ENCODE measurements around the gene CACNG7.
"Not testable (repeated sequence)": the region's sequence is repeated elsewhere in the genome, so short reads cannot be mapped to it uniquely, and the experiment has no call there.

The CACNG7 gene, protein sequence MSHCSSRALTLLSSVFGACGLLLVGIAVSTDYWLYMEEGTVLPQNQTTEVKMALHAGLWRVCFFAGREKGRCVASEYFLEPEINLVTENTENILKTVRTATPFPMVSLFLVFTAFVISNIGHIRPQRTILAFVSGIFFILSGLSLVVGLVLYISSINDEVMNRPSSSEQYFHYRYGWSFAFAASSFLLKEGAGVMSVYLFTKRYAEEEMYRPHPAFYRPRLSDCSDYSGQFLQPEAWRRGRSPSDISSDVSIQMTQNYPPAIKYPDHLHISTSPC

DNA sequence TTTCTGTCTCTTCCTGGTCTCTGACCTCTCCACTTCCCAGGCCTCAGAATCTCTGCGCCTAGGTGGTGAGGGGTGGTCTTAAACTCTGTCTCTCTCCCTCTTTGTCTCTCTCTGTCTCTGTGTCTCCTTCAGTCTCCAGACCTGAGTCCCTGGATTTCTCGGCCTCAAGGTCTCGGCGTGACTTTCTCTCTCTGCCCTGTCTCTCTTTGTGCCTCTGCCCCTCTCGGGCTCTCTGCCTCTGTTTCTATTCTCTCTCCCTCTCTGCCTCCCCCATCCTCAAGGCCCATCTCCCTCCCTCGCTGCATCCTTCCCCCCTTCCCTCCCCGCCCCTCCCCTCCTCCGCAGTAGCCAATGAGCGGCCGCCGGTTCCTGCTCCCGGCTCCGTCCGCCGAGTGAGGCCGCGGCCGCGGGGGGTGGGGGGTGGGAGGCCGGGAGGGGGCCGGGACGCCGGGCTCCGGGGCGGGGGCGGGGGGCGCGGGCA lies at the start of gene CACNG7:
CACNG7 (plus strand) TSS at position 344 of the 481 bp plus-strand sequence. CDS start 3,554 bp downstream, outside the sequence.
- no peak for DNase-seq (ENCODE audit: low read depth in 2 of 2)

DNA sequence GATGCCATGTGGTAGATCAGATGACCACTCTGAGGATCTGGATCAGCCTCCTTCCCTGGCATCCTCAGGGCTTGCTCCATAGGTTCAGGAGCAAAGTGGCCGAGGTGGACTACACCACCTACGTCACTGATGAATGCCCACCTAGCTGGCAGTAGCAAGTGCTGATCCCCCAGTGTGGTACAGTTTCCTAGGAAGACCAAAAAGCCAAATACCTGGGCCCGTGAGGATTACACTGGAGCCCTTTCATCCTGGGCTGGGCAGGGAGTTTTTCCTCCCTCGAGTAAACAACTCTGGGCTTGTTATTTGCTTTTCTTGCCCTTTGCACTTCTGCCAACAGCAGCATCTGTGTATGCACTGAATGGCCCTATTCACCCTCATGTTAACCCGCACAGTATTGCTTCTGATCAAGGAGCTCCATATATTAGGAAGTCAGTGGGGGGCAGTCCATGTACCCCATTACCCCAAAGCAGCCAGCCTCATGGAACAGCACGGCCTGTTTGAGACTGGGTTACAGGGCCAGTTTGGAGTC lies 44.7 kb upstream of the CACNG7 start:
- DNase-seq (ENCODE audit: low read depth in 2 of 2) = no peak

DNA sequence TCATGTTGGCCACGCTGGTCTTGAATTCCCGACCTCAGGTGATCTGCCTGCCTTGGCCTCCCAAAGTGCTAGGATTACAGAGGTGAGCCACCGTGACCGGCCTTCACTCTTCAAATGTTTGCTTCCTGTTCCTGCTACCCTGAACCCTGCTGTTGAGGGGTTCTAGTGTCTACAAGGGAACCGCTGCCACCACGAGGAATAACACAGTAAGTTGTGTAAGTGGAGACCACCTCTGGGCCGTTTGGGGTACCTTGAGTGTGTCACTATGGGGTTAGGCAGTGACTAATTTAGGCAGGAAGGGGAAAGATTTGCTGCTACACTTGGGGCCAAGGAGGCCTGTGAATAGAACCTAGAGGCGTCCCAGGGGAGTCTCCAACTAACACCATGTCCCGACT lies 43.6 kb upstream of the CACNG7 start:
- DNase-seq (ENCODE audit: low read depth in 2 of 2) = no peak

DNA sequence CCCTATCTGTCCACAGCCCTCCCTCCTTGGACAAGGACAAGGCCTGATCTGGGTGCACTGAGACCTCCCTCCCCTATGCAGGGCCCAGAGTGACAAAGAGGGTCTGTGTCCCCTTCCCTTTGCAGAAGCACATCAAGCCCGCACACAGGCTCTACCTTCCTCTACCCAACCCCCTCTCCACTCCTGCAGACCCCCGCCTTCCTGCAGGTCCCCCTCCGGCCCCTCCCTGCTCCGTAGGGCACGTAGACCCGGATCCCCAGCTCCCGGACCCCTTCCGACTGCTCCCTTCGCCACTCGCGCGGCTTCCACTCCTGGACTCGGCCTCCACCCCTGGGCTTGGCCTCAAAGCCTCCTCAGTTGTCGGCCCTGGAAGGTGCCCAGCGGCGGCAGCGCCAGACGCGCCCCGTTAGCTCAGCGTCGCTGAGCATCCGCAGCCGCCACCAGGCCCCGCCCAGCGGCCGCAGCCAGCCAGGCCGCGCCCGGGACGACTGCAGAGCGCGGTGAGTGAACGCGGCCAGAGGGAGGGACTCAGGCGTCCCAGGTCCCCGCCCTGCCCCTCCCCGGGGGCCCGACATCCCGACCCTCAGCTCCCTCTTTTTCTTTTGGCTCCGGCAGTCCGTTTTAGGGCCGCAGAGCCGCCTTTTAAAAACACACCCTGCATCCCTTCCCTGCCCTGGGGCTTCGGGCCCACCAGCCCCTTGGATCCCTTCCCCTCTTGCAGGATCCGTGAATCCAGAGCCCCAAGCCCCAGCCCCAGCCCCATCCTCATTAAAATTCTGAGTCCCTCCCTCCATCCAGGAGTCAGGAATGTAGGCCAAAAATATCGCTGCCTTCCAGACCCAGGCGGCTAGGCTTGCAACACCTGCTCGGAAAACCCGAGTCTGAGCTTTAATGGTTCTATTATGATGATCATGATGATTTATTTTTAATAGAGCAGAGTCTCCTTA lies 42.9 kb upstream of the CACNG7 start:
- no peak for DNase-seq (ENCODE audit: low read depth in 2 of 2)

DNA sequence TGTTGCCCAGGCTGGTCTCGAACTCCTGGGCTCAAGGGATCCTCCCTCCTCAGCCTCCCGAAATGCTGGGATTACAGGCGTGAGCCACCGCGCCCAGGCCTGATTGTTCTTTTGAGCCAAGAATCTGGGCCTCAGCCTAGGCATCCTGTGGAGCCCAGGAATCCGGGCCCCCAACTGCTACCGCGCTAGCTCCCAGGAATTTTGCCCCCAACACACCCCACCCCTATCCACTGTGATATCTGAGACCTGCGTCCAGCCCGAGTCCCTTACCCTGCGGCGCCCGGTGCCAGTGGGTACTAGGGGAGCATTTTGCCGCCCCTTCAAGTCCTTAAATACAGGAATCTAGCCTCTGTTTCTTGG lies 42.2 kb upstream of the CACNG7 start:
- no peak for DNase-seq (ENCODE audit: low read depth in 2 of 2)

DNA sequence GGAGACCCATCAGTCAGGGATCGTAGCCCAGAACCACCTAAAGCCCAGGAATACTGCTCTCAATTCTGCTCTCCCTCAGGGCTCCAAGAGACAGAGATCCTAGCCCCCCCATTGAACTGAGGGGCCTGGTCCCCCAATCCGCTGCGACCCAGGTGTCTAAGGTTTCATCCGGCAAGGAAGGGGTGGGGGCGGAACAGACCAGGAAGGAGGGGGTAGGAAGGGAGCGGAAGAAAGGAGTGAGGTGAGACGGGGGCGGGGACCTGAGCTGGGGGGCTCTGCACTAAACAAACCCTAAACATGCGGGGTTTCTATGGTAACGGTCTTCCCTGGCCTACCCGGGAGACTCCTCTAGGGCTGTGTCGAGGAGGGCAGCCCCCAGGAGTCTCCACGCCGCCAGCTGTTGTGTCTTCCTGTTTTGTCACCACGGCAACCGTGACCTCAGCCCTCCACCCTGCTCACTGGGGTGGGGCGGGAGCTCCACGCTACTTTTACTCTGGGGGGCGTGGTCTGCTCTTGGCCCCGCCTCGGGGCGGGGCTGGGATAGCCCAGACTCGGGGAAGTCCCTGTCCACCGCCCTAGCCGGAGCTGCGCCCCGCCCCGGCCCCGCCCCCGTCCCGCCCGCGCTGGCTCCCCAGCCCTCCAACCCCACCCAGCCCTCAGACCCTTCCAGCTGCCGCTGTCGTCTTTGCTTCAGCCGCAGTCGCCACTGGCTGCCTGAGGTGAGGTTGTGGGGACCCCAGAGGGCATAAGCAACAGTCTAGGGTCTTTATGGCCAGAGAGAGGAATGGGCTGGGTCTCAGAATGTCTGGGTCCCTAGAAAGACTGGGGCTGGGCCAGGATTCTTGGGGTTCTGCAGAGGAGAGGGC lies 41.6 kb upstream of the CACNG7 start, which contains the start of gene MYADM:
MYADM (plus strand) TSS at position 659 of the 866 bp plus-strand sequence. CDS start 5,647 bp downstream, outside the sequence.
- DNase-seq (ENCODE audit: low read depth in 2 of 2) = peak; percentile 98

DNA sequence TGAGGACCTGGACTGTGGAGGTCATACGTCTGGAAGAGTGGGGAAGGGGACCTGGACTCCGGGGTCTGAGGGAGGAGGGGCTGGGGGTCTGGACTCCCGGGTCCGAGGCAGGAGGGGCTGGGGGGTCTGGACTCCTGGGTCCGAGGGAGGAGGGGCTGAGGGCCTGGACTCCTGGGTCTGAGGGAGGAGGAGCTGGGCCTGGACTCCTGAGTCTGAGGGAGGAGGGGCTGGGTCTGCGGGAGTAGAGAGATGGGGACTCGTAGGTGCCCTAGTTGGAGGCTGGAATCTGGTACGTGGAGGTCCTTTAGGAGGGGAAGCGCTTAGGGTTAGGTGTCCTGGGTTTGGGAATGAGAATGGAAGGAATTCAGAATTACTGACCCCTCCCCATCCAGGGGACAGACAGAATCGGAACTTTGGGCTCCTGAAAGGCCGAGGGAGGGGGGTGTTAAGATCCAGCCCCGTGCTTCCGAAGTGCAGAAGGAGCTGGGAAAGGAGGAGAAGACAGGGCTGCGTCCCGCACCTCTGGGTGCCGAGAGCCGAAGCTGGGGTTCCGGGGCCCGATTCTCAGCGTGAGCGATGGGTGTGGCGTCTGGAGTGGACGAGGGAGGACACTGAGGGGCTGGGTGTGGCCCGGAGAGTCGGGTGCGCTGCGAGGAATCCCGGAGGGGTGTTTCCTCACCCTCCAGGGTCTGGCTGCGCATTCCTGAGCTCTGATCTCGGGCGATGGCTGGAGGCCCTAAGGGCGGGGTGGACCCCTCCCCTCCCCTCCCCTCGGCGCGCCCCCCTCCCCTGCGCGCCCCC lies 40.8 kb upstream of the CACNG7 start:
- no peak for DNase-seq (ENCODE audit: low read depth in 2 of 2)

DNA sequence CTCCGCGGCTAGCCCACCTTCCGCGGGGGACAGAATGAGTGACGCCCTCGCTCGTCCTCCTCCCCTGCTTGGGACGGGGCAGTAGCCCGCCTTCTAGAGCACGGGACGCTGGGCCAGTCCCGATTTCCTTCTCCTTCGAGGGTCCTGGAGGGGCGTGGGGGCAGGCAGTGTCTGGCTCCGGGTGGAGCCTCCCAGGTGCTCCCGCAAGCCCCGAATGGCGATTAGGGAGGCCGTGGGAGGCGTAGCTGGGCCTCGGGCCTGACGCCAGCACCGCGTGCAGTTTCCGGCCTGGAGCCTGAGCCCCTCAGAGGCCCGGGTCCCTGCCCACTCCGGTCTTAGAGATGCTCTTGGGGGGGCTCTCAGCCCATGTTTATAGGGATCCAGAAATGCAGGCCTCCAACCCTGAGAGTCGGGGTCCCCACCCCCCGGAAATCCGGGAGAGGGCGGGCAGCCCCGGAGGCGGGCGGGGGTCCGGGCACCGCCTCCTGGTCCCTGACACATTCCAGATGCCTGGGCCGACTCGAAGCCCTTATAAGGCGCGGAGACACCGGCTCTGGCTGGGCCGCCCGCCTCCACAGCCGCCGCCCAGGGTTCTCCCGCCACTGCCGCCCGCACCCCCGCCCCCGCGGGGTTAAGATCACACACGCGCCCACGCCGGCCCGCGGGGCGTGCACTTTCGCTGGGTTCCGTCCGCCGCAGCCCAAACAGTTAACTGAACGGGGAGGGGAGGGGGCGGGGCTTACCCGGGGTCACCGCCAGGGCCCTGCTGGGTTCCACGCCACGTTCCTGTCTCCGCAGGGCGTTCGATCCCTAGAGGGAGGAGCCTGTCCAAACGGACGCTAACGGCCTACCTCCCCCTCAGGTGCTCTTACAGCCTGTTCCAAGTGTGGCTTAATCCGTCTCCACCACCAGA lies 39.9 kb upstream of the CACNG7 start:
- peak; percentile 74 to 80 for DNase-seq (ENCODE audit: low read depth in 2 of 2)

DNA sequence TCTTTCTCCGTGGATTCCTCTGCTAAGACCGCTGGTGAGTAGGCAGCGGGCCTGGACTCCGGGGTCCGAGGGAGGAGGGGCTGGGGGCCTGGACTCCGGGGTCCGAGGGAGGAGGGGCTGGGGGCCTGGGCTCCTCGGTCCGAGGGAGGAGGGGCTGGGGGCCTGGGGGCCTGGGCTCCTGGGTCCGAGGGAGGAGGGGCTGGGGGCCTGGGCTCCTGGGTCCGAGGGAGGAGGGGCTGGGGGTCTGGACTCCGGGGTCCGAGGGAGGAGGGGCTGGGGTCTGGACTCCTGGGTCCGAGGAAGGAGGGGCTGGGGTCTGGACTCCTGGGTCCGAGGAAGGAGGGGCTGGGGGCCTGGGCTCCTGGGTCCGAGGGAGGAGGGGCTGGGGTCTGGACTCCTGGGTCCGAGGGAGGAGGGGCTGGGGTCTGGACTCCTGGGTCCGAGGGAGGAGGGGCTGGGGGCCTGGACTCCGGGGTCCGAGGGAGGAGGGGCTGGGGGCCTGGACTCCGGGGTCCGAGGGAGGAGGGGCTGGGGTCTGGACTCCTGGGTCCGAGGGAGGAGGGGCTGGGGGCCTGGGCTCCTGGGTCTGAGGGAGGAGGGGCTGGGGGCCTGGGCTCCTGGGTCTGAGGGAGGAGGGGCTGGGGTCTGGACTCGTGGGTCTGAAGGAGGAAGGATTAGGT lies 39.1 kb upstream of the CACNG7 start:
- DNase-seq (ENCODE audit: low read depth in 2 of 2) = not testable (repeated sequence)

DNA sequence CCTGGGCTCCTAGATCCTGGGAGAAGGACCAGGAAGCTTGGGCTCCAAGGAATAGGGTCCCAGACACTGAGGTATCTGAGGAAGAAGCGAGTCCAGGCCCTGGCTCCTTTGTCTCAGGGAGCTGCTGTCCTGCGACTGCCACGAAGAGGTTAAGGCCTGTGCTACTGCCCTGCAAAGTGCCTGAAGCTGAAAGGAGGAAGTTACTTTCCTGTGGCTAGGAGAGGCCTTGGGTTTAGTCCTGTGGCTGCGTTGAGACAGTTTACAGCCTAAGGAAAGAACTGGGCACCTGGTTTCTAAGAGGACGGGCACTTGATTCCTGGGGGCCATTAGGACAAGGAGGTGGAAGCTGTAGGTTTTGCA lies 38.6 kb upstream of the CACNG7 start:
- DNase-seq (ENCODE audit: low read depth in 2 of 2) = no peak

DNA sequence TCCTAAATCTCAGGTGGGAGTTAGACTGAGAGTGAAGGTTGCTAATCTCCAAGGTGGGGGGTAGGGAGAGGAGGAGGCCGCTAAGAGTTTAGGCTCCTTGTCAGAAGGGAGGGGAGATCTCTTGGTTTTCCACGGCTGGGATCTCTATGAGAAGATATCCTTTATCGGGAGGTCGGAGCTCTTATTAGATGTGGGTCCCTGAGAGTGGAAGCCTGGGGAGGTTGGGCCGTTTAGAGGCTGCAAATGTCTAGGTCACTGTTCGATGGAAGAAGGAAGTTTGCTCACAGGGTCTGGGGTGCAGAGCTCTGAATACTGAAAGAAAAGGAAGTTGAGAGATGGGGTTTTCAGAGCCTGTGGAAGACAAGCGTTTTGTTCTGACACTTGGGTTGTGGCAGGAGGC lies 37.6 kb upstream of the CACNG7 start:
- no peak for DNase-seq (ENCODE audit: low read depth in 2 of 2)

DNA sequence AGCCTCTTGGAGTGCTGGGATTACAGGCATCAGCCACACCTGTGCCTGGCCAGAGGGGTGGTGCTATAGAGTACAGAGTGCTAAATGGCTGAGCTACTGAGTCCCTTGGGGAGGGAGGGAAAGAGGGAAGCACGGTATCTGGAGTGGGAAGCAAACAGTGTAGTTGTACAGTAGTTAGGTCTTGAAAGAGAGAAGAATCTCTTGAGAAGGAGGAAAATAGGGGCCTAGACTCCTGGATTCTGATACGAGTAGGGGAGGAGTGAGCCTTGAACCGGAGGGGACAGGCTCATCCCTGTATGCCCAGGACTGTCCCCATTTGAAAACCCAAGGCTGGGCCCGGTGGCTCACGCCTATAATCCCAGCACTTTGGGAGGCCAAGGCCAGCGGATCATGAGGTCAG lies 36.3 kb upstream of the CACNG7 start:
- DNase-seq (ENCODE audit: low read depth in 2 of 2) = no peak

DNA sequence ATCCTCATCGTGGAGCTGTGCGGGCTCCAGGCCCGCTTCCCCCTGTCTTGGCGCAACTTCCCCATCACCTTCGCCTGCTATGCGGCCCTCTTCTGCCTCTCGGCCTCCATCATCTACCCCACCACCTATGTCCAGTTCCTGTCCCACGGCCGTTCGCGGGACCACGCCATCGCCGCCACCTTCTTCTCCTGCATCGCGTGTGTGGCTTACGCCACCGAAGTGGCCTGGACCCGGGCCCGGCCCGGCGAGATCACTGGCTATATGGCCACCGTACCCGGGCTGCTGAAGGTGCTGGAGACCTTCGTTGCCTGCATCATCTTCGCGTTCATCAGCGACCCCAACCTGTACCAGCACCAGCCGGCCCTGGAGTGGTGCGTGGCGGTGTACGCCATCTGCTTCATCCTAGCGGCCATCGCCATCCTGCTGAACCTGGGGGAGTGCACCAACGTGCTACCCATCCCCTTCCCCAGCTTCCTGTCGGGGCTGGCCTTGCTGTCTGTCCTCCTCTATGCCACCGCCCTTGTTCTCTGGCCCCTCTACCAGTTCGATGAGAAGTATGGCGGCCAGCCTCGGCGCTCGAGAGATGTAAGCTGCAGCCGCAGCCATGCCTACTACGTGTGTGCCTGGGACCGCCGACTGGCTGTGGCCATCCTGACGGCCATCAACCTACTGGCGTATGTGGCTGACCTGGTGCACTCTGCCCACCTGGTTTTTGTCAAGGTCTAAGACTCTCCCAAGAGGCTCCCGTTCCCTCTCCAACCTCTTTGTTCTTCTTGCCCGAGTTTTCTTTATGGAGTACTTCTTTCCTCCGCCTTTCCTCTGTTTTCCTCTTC lies 35.1 kb upstream of the CACNG7 start:
- DNase-seq (ENCODE audit: low read depth in 2 of 2) = no peak

DNA sequence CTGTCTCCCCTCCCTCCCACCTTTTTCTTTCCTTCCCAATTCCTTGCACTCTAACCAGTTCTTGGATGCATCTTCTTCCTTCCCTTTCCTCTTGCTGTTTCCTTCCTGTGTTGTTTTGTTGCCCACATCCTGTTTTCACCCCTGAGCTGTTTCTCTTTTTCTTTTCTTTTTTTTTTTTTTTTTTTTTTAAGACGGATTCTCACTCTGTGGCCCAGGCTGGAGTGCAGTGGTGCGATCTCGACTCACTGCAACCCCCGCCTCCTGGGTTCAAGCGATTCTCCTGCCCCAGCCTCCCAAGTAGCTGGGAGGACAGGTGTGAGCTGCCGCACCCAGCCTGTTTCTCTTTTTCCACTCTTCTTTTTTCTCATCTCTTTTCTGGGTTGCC lies 34.5 kb upstream of the CACNG7 start:
- DNase-seq (ENCODE audit: low read depth in 2 of 2) = no peak

DNA sequence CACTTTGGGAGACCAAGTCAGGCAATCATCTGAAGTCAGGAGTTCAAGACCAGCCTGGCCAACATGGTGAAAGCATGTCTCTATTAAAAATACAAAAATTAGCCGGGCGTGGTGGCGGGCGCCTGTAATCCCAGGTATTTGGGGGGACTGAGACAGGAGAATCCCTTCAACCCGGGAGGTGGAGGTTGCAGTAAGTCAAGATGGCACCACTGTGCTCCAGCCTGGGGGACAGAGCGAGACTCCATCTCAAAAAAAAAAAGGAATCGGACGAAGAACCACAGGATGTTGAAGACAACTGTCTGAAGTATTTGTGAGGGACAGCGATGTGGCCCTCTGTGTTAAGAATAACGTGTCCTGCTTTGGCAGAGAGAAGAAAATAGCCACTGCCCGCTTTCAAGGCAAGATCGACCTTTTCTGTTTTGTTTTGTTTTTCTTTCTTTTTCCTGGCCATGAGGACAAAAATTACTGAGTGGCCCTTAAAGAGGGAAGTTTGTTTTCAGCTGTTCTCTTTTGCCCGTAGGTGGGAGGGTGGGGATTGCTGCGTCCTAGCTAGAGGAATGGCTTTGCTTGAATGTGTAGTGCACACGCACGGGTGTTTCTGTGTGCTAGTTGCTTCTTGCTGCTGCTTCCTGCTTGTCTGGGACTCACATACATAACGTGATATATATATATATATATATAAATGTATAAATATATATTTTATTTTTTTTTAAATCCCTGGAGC lies 33.3 kb upstream of the CACNG7 start:
- no peak for DNase-seq (ENCODE audit: low read depth in 2 of 2)

DNA sequence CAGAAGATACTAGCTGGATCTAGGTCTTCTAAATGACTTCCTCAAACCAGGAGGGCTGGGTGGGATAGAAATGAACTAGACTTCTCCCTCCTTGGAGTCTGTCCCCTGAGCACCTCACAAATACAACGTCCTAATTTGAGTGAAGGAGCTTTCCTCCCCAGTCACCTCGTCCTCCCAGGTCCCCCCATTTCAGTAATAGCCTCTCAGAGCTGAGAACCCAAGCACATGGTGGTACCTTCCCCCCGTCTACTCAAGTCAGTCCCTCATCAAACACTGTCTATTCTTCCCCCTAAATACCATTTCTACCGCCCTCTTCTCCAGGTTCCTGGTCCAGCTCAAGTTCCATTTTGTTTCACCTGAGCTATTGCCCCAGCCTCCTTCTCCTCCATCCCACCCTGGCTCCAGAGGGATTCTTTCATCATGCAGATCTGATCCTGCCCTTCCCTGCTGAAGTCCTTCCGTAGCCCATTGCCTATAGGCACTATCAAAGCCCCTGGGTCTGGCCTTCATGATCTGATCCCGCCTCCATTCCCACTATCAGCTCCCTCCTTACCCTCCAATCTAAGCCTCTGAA lies 32.3 kb upstream of the CACNG7 start:
- no peak for DNase-seq (ENCODE audit: low read depth in 2 of 2)

DNA sequence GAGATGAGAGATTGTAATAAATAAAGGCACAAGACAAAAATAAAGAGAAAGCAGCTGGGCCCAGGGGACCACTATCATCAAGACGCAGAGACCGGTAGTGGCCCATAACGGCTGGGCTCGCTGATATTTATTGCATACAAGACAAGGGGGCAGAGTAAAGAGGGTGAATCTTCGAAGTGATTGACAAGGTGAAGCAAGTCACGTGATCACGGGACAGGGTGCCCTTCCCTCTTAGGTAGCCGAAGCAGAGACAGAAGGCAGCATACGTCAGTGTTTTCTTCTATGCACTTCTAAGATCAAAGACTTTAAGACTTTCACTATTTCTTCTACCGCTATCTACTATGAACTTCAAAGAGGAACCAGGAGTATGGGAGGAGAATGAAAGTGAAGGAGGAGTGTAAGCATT lies 31.7 kb upstream of the CACNG7 start:
- DNase-seq (ENCODE audit: low read depth in 2 of 2) = no peak
